H9 (cell line): Measurements from ENCODE around the gene LEMD1. TPM values are rescaled to one million over a fixed set of nuclear protein-coding genes. Genes with fewer than 3 reads are reported as not detected.

ENCODE experiments used
- DNase-seq: peaks from one replicate; pipeline ENCODE4 v3.0.0-alpha.2; 2017
- H2AFZ ChIP-seq: one replicate; pipeline ENCODE4 v1.6.1; 2013; ENCODE audit warnings: mild to moderate bottlenecking, low read length, control low read depth, moderate library complexity
- H2AK5ac ChIP-seq: 2 replicates; pipeline ENCODE4 v1.6.1; 2013; ENCODE audit warnings: low read length, control low read depth, mixed read lengths; ENCODE audit not compliant: insufficient read length
- H2BK120ac ChIP-seq: one replicate; pipeline ENCODE4 v1.6.1; 2013; ENCODE audit warnings: low read depth, mild to moderate bottlenecking, low read length, control low read depth, inconsistent platforms; ENCODE audit not compliant: poor library complexity, severe bottlenecking
- H2BK12ac ChIP-seq: 2 replicates; pipeline ENCODE4 v1.6.1; 2013; ENCODE audit warnings: low read length, control low read depth, mixed read lengths, low read depth; ENCODE audit not compliant: insufficient read length
- H2BK15ac ChIP-seq: 2 replicates; pipeline ENCODE4 v1.6.1; 2013; ENCODE audit warnings: low read depth, low read length, control low read depth
- H2BK20ac ChIP-seq: one replicate; pipeline ENCODE4 v1.6.1; 2013; ENCODE audit warnings: low read depth, mild to moderate bottlenecking, low read length, control low read depth, inconsistent platforms; ENCODE audit not compliant: poor library complexity, severe bottlenecking
- H2BK5ac ChIP-seq: 2 replicates; pipeline ENCODE4 v1.6.1; 2013; ENCODE audit warnings: low read length, control low read depth, mixed read lengths; ENCODE audit not compliant: insufficient read length
- H3K14ac ChIP-seq: 2 replicates; pipeline ENCODE4 v1.6.1; 2013; ENCODE audit warnings: low read length, control low read depth; ENCODE audit not compliant: insufficient read depth
- H3K18ac ChIP-seq: 2 replicates; pipeline ENCODE4 v1.6.1; 2013; ENCODE audit warnings: low read depth, mild to moderate bottlenecking, mixed read lengths, low read length, control low read depth; ENCODE audit not compliant: insufficient read length
- H3K23ac ChIP-seq: 2 replicates; pipeline ENCODE4 v1.6.1; 2013; ENCODE audit warnings: low read length, control low read depth, mixed read lengths, low read depth; ENCODE audit not compliant: insufficient read length
- H3K23me2 ChIP-seq: 2 replicates; pipeline ENCODE4 v1.6.1; 2013; ENCODE audit warnings: low read depth, mild to moderate bottlenecking, mixed read lengths, low read length, control low read depth; ENCODE audit not compliant: insufficient read length, poor library complexity, severe bottlenecking
- H3K27ac ChIP-seq: 2 replicates; pipeline ENCODE4 v1.5.1; 2013; ENCODE audit warnings: low read length, control low read depth, mixed read lengths, low read depth; ENCODE audit not compliant: insufficient read length
- H3K27me3 ChIP-seq: 2 replicates; pipeline ENCODE4 v1.6.1; 2013; ENCODE audit warnings: low read length, control low read depth, inconsistent platforms; ENCODE audit not compliant: insufficient read depth
- H3K4ac ChIP-seq: 2 replicates; pipeline ENCODE4 v1.6.1; 2013; ENCODE audit warnings: low read depth, mild to moderate bottlenecking, control low read depth, inconsistent platforms, low read length, moderate library complexity
- H3K4me1 ChIP-seq: 2 replicates; pipeline ENCODE4 v1.6.1; 2013; ENCODE audit warnings: low read length, control low read depth, inconsistent platforms; ENCODE audit not compliant: insufficient read depth
- H3K4me2 ChIP-seq: 2 replicates; pipeline ENCODE4 v1.6.1; 2013; ENCODE audit warnings: low read length, control low read depth, mixed read lengths; ENCODE audit not compliant: insufficient read length, insufficient read depth
- H3K56ac ChIP-seq: 2 replicates; pipeline ENCODE4 v1.6.1; 2013; ENCODE audit warnings: low read depth, mild to moderate bottlenecking, mixed read lengths, low read length, control low read depth; ENCODE audit not compliant: insufficient read length
- H3K79me1 ChIP-seq: 2 replicates; pipeline ENCODE4 v1.6.1; 2013; ENCODE audit warnings: low read depth, mild to moderate bottlenecking, moderate library complexity, low read length, control low read depth, inconsistent platforms; ENCODE audit not compliant: insufficient read depth, poor library complexity, severe bottlenecking
- H3K79me2 ChIP-seq: 2 replicates; pipeline ENCODE4 v1.6.1; 2013; ENCODE audit warnings: low read length, control low read depth, inconsistent platforms; ENCODE audit not compliant: insufficient read depth
- H3K9ac ChIP-seq: 2 replicates; pipeline ENCODE4 v1.6.1; 2013; ENCODE audit warnings: low read length, control low read depth, mixed read lengths; ENCODE audit not compliant: insufficient read length; ENCODE audit errors: extremely low read depth
- H3K9me3 ChIP-seq: one replicate; pipeline ENCODE4 v1.6.1; 2013; ENCODE audit warnings: low read depth, low read length, inconsistent platforms; ENCODE audit not compliant: control insufficient read depth
- H3T11ph ChIP-seq: one replicate; pipeline ENCODE4 v1.6.1; 2013; ENCODE audit warnings: mild to moderate bottlenecking, low read length, control low read depth, inconsistent platforms
- H4K20me1 ChIP-seq: one replicate; pipeline ENCODE4 v1.6.1; 2013; ENCODE audit not compliant: control insufficient read depth, insufficient read length, insufficient read depth
- H4K5ac ChIP-seq: 2 replicates; pipeline ENCODE4 v1.6.1; 2013; ENCODE audit warnings: low read depth, mild to moderate bottlenecking, mixed read lengths, low read length, control low read depth; ENCODE audit not compliant: insufficient read length
- H4K8ac ChIP-seq: replicated peaks from 2 replicates; pipeline ENCODE4 v1.6.1; 2013; ENCODE audit warnings: low read length, control low read depth, mixed read lengths, low read depth; ENCODE audit not compliant: insufficient read length
- H4K91ac ChIP-seq: 2 replicates; pipeline ENCODE4 v1.6.1; 2013; ENCODE audit warnings: low read depth, mild to moderate bottlenecking, moderate library complexity, mixed read lengths, low read length, control low read depth; ENCODE audit not compliant: insufficient read length
- H3K27ac Mint-ChIP-seq, 3 experiments: 2 replicates in 2 of 3; 3 replicates in 1 of 3; pipeline ENCODE4 v1.8.0; 2020 to 2021; ENCODE audit warnings: mixed read lengths in 3 of 3, mild to moderate bottlenecking in 1 of 3, moderate library complexity in 1 of 3
- H3K27me3 Mint-ChIP-seq: 2 replicates; pipeline ENCODE4 v1.8.0; 2021; ENCODE audit warnings: low read depth, mild to moderate bottlenecking, moderate library complexity, mixed read lengths
- H3K36me3 Mint-ChIP-seq, 3 experiments: 2 replicates in 2 of 3; 3 replicates in 1 of 3; pipeline ENCODE4 v1.8.0; 2020 to 2021; ENCODE audit warnings: low read depth in 3 of 3, mixed read lengths in 3 of 3; ENCODE audit not compliant: insufficient read depth in 1 of 3
- H3K4me1 Mint-ChIP-seq, 2 experiments: 2 replicates each; pipeline ENCODE4 v1.8.0; 2020; ENCODE audit warnings: mixed read lengths in 2 of 2
- H3K4me3 Mint-ChIP-seq, 2 experiments: 2 replicates in 1 of 2; 3 replicates in 1 of 2; pipeline ENCODE4 v1.8.0; 2020 to 2021; ENCODE audit warnings: mild to moderate bottlenecking in 2 of 2, mixed read lengths in 2 of 2, moderate library complexity in 1 of 2
- H3K9me3 Mint-ChIP-seq, 2 experiments: 2 replicates in 1 of 2; 3 replicates in 1 of 2; pipeline ENCODE4 v1.8.0; 2020; ENCODE audit warnings: mild to moderate bottlenecking in 2 of 2, mixed read lengths in 2 of 2, moderate library complexity in 1 of 2
- WGBS: extraction: QIAGEN DNeasy Blood & Tissue Kit; methylation state at CpG from one replicate; pipeline ENCODE4 v1.1.7; 2013; ENCODE audit warnings: missing lambda C conversion rate, low lambda C conversion rate, mixed read lengths; ENCODE audit not compliant: insufficient read length; ENCODE audit errors: extremely low coverage; 5-methylcytosine and 5-hydroxymethylcytosine counted together
- total RNA-seq: library from RNA; stranded (reverse); gene quantifications from 2 replicates; pipeline ENCODE4 v1.2.1, GENCODE V29; 2021
- TF ChIP-seq, protein P1 (sequence below): fragments of 200-600 bp; sonication (generic); conservative IDR thresholded peaks from 3 replicates; pipeline ENCODE4 v1.8.0; 2021; ENCODE audit warnings: antibody characterized with exemption, mild to moderate bottlenecking

LEMD1 gene
- total RNA-seq, 1 experiment from 2014 or later: 11.8 TPM

- H2BK12ac ChIP-seq: no peak overlapping the region
- Mint-ChIP-seq H3K4me3 (no peak overlapping the region), H3K36me3 (no peaks in the 10 kb centered on the region), H3K9me3 (no peaks in the 10 kb centered on the region), H3K4me1 (peaks cover 21 to 29% of the 10 kb centered on the region in 2 experiments), H3K27me3 (no peaks in the 10 kb centered on the region; the same call in 1 of the 2 replicates), H3K27ac (no peak overlapping the region)
- H3K79me1 ChIP-seq: no peaks in the 10 kb centered on the region
- H3K79me2 ChIP-seq: no peaks in the 10 kb centered on the region
- no peak overlapping the region for H3K4ac ChIP-seq
- no peak overlapping the region for H4K8ac ChIP-seq
- no peaks in the 10 kb centered on the region for H4K20me1 ChIP-seq
- no peak overlapping the region for H4K91ac ChIP-seq
- H2AK5ac ChIP-seq: no peak overlapping the region
- H3K9ac ChIP-seq: no peak overlapping the region
- no peak for DNase-seq
- no peak overlapping the region for H3K14ac ChIP-seq
- no peak overlapping the region for H3K4me2 ChIP-seq
- H3K56ac ChIP-seq: no peak overlapping the region
- no peaks in the 10 kb centered on the region for H3K23me2 ChIP-seq
- no peak overlapping the region for H2AFZ ChIP-seq
- no CpG with 5 or more reads among the region's 6 CpGs for WGBS
- peaks cover 6% of the 10 kb centered on the region; the same call in 1 of the 2 replicates for H3K4me1 ChIP-seq
- no peak overlapping the region for H2BK20ac ChIP-seq
- no peak overlapping the region for H3K27ac ChIP-seq
- no peak overlapping the region for H2BK120ac ChIP-seq
- no peak overlapping the region for H4K5ac ChIP-seq
- no peak overlapping the region for H2BK15ac ChIP-seq
- H3K9me3 ChIP-seq: no peaks in the 10 kb centered on the region
- TF ChIP-seq, protein P1, sequence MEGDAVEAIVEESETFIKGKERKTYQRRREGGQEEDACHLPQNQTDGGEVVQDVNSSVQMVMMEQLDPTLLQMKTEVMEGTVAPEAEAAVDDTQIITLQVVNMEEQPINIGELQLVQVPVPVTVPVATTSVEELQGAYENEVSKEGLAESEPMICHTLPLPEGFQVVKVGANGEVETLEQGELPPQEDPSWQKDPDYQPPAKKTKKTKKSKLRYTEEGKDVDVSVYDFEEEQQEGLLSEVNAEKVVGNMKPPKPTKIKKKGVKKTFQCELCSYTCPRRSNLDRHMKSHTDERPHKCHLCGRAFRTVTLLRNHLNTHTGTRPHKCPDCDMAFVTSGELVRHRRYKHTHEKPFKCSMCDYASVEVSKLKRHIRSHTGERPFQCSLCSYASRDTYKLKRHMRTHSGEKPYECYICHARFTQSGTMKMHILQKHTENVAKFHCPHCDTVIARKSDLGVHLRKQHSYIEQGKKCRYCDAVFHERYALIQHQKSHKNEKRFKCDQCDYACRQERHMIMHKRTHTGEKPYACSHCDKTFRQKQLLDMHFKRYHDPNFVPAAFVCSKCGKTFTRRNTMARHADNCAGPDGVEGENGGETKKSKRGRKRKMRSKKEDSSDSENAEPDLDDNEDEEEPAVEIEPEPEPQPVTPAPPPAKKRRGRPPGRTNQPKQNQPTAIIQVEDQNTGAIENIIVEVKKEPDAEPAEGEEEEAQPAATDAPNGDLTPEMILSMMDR: no peak
- H3K23ac ChIP-seq: no peak overlapping the region
- no peak overlapping the region for H3T11ph ChIP-seq
- H2BK5ac ChIP-seq: no peak overlapping the region
- H3K27me3 ChIP-seq: no peaks in the 10 kb centered on the region
- H3K18ac ChIP-seq: no peak overlapping the region
These were observed 53.4 kb downstream of the LEMD1 start for GRCh38 chr1:205368478-205368877.
